Transverse colon (tissue), 4 donors: ENCODE measurements around the gene ZDHHC3. TPM values are rescaled to one million over a fixed set of nuclear protein-coding genes. Genes with fewer than 3 reads are reported as not detected.

Source experiments
- DNase-seq: peaks from one replicate; pipeline ENCODE4 v3.0.0-alpha.2; 2019
- H3K27ac ChIP-seq, 4 donors: fragments of 200-600 bp; sonication (generic); 2 replicates each; pipeline ENCODE4 v1.5.1; 2016 to 2018; ENCODE audit warnings: inconsistent platforms in 4 of 4
- H3K27me3 ChIP-seq: fragments of 200-600 bp; sonication (generic); 2 replicates; pipeline ENCODE4 v1.5.1; 2017; ENCODE audit warnings: inconsistent platforms
- H3K36me3 ChIP-seq, 4 donors: fragments of 200-600 bp; sonication (generic); 2 replicates each; pipeline ENCODE4 v1.5.1; 2017 to 2019; ENCODE audit warnings: inconsistent platforms in 4 of 4
- H3K4me1 ChIP-seq, 4 donors: fragments of 200-600 bp; sonication (generic); 2 replicates each; pipeline ENCODE4 v1.5.1; 2017 to 2020; ENCODE audit warnings: inconsistent platforms in 4 of 4
- H3K4me3 ChIP-seq, 4 donors: fragments of 200-600 bp; sonication (generic); 1 replicate in 1 of 4; 2 replicates in 3 of 4; pipeline versions ENCODE4 v1.5.1 to v1.6.1; 2017 to 2019; ENCODE audit warnings: inconsistent platforms in 4 of 4
- H3K9me3 ChIP-seq, 2 donors: fragments of 200-600 bp; sonication (generic); 2 replicates each; pipeline ENCODE4 v1.5.1; 2017 to 2019; ENCODE audit warnings: inconsistent platforms in 2 of 2
- CTCF ChIP-seq, 5 experiments: fragments of 200-600 bp in 3 of 5; fragments of 450-650 bp in 2 of 5; sonication (generic) in 3 of 5; IDR thresholded peaks; 1 replicate in 2 of 5; 2 replicates in 3 of 5; pipeline ENCODE4 v1.5.1; 2016 to 2017; ENCODE audit warnings: antibody characterized with exemption in 5 of 5, inconsistent platforms in 3 of 5, mild to moderate bottlenecking in 2 of 5, moderate library complexity in 1 of 5
- EP300 ChIP-seq: sonication (generic); formaldehyde crosslinking; IDR thresholded peaks from one replicate; pipeline ENCODE4 v1.6.1; 2017; ENCODE audit warnings: antibody characterized with exemption, low read depth
- POLR2A ChIP-seq: fragments of 450-650 bp; IDR thresholded peaks from one replicate; pipeline ENCODE4 v1.6.1; 2016; ENCODE audit warnings: antibody characterized with exemption, mild to moderate bottlenecking, moderate library complexity
- POLR2AphosphoS5 ChIP-seq, 3 donors: sonication (generic); formaldehyde crosslinking; IDR thresholded peaks; one replicate each; pipeline ENCODE4 v1.6.1; 2016; ENCODE audit warnings: antibody characterized with exemption in 3 of 3
- WGBS, 2 donors: methylation state at CpG; one replicate each; pipeline ENCODE4 v1.1.5; 2018; ENCODE audit warnings: low coverage in 1 of 2; 5-methylcytosine and 5-hydroxymethylcytosine counted together
- in situ Hi-C, 4 donors: fragments of 200-750 bp; cut with MboI; loops; one replicate each; pipeline versions ENCODE4 v1.15.0 to v1.15.1; 2017; ENCODE audit warnings: low sequenced_read_pairs in 3 of 4, low pct_ligation_motif_present in 1 of 4, low pct_unique_long_range_greater_than_20kb in 1 of 4
- intact Hi-C: fragments of 100-400 bp; cut with DNase I; formaldehyde crosslinking; loops from one replicate; pipeline ENCODE4 v1.15.1; 2023; ENCODE audit warnings: low total_unique reads
- total RNA-seq, 4 donors: library from RNA; depleted of rRNA; stranded (reverse); fragments of >200 nt; gene quantifications; one replicate each; pipeline ENCODE4 v1.1.0, GENCODE V29; 2016

Gene ZDHHC3
- total RNA-seq, 4 donors from 2014 or later, result 142 to 258 (median 170) TPM

GRCh38 chr3:44892689-44893088 is 83.3 kb downstream of the ZDHHC3 start:
- DNase-seq, result no peak
- no peak overlapping the region for H3K4me3 ChIP-seq
- no peaks in the 10 kb centered on the region for H3K27me3 ChIP-seq
- intact Hi-C loops, result no loop called here
- no peak overlapping the region for H3K27ac ChIP-seq
- WGBS, 2 donors, result 65 to 92% methylated on average over 3 of the region's 3 CpGs
- H3K4me1 ChIP-seq, result no peaks in the 10 kb centered on the region
- in situ Hi-C loops, result no loop called here
- no peaks in the 10 kb centered on the region for H3K36me3 ChIP-seq
- no peaks in the 10 kb centered on the region for H3K9me3 ChIP-seq
- TF ChIP-seq EP300 (no peak), POLR2A (no peak), CTCF (IDR thresholded peaks at IDR 0.05) (no peak), POLR2AphosphoS5 (IDR thresholded peaks at IDR 0.05) (no peak)

GRCh38 chr3:44890852-44891251 is 85.1 kb downstream of the ZDHHC3 start:
- no peak overlapping the region for H3K4me3 ChIP-seq
- no peaks in the 10 kb centered on the region for H3K9me3 ChIP-seq
- TF ChIP-seq POLR2AphosphoS5 (IDR thresholded peaks at IDR 0.05) (no peak), EP300 (no peak), CTCF (IDR thresholded peaks at IDR 0.05) (no peak), POLR2A (no peak)
- intact Hi-C loops (no loop called here), in situ Hi-C loops (no loop called here)
- H3K36me3 ChIP-seq, result no peaks in the 10 kb centered on the region
- no peak overlapping the region for H3K27ac ChIP-seq
- 75 to 86% methylated on average over 2 to 3 of the region's 3 CpGs for WGBS, 2 donors
- no peak for DNase-seq
- H3K4me1 ChIP-seq, result no peaks in the 10 kb centered on the region
- no peaks in the 10 kb centered on the region for H3K27me3 ChIP-seq

GRCh38 chr3:44890258-44890657 is 85.7 kb downstream of the ZDHHC3 start:
- Histone ChIP-seq H3K4me1 (no peaks in the 10 kb centered on the region), H3K9me3 (no peaks in the 10 kb centered on the region), H3K36me3 (no peaks in the 10 kb centered on the region), H3K27ac (no peak overlapping the region), H3K4me3 (no peak overlapping the region), H3K27me3 (no peaks in the 10 kb centered on the region)
- intact Hi-C loops, result no loop called here
- in situ Hi-C loops, result no loop called here
- no peak for TF ChIP-seq EP300
- TF ChIP-seq CTCF (IDR thresholded peaks at IDR 0.05), result no peak
- no peak for TF ChIP-seq POLR2A
- TF ChIP-seq POLR2AphosphoS5 (IDR thresholded peaks at IDR 0.05), result no peak
- 74% methylated on average over 3 of the region's 3 CpGs; no CpG with 5 or more reads in 1 of the 2 donors for WGBS, 2 donors
- DNase-seq, result no peak

GRCh38 chr3:44887101-44887500 is 88.9 kb downstream of the ZDHHC3 start:
- Histone ChIP-seq H3K9me3 (no peaks in the 10 kb centered on the region), H3K36me3 (no peaks in the 10 kb centered on the region), H3K4me1 (no peaks in the 10 kb centered on the region), H3K4me3 (no peak overlapping the region), H3K27ac (no peak overlapping the region), H3K27me3 (peaks cover 10% of the 10 kb centered on the region)
- in situ Hi-C loops (no loop called here), intact Hi-C loops (no loop called here)
- no peak for DNase-seq
- 70% methylated on average over 7 of the region's 7 CpGs; no CpG with 5 or more reads in 1 of the 2 donors for WGBS, 2 donors
- no peak for TF ChIP-seq POLR2AphosphoS5 (IDR thresholded peaks at IDR 0.05)

- Histone ChIP-seq H3K4me1 (no peaks in the 10 kb centered on the region), H3K27me3 (peaks cover 10% of the 10 kb centered on the region), H3K36me3 (no peaks in the 10 kb centered on the region), H3K9me3 (no peaks in the 10 kb centered on the region), H3K4me3 (no peak overlapping the region), H3K27ac (no peak overlapping the region)
- WGBS, 2 donors, result 79% methylated on average over 3 of the region's 3 CpGs; no CpG with 5 or more reads in 1 of the 2 donors
- DNase-seq, result no peak
- TF ChIP-seq POLR2AphosphoS5 (IDR thresholded peaks at IDR 0.05) (no peak), POLR2A (no peak), EP300 (no peak), CTCF (IDR thresholded peaks at IDR 0.05) (no peak)
- intact Hi-C loops (no loop called here), in situ Hi-C loops (no loop called here)
Observed at GRCh38 chr3:44886561-44886960, 89.4 kb downstream of the ZDHHC3 start.
